Ovary (tissue), 9 donors: ENCODE measurements around the gene ASXL2. TPM values are rescaled to one million over a fixed set of nuclear protein-coding genes. Genes with fewer than 3 reads are reported as not detected.

Source experiments
- DNase-seq, 5 donors: peaks; one replicate each; pipeline ENCODE4 v3.0.0-alpha.2; 2019 to 2020
- H3K27ac ChIP-seq, 2 donors: fragments of 200-600 bp; one replicate each; pipeline versions ENCODE4 v1.5.1 to v1.8.0; 2019 to 2022
- H3K27me3 ChIP-seq: fragments of 200-600 bp; one replicate; pipeline ENCODE4 v1.8.0; 2022
- H3K36me3 ChIP-seq: fragments of 200-600 bp; sonication (generic); one replicate; pipeline ENCODE4 v1.5.1; 2019
- H3K4me1 ChIP-seq: one replicate; pipeline ENCODE4 v1.8.1; 2013; ENCODE audit warnings: mild to moderate bottlenecking, moderate library complexity; ENCODE audit not compliant: insufficient read depth
- H3K4me3 ChIP-seq: fragments of 200-600 bp; sonication (generic); one replicate; pipeline ENCODE4 v1.5.1; 2017
- H3K9me3 ChIP-seq, 2 donors: fragments of 200-600 bp in 1 of 2; sonication (generic) in 1 of 2; one replicate each; pipeline versions ENCODE4 v1.5.1 to v1.8.1; 2013 to 2019; ENCODE audit warnings: mild to moderate bottlenecking in 1 of 2, moderate library complexity in 1 of 2
- EP300 ChIP-seq: sonication (generic); formaldehyde crosslinking; IDR thresholded peaks from one replicate; pipeline ENCODE4 v1.6.1; 2017; ENCODE audit warnings: antibody characterized with exemption
- POLR2A ChIP-seq: fragments of 450-650 bp; IDR thresholded peaks from one replicate; pipeline ENCODE4 v1.6.1; 2017; ENCODE audit warnings: antibody characterized with exemption, mild to moderate bottlenecking, moderate library complexity
- WGBS, 3 donors: extraction: QIAGEN DNeasy Blood & Tissue Kit in 1 of 3; methylation state at CpG; one replicate each; pipeline versions ENCODE4 v1.1.5 to v1.1.7; 2013 to 2017; 5-methylcytosine and 5-hydroxymethylcytosine counted together
- intact Hi-C, 4 donors: fragments of 100-400 bp; cut with DNase I; formaldehyde crosslinking; loops; one replicate each; pipeline versions ENCODE4 v1.11.0 to v1.15.1; 2022 to 2023
- polyA plus RNA-seq, 2 donors: library from polyadenylated mRNA; stranded (reverse); fragments of 200-250 nt in 1 of 2; fragments of 350-450 nt in 1 of 2; fragmentation: Illumina TruSeq in 1 of 2; extraction: RNeasy Lipid Tissue Mini Kit (QIAGEN cat#74804) in 1 of 2; gene quantifications; one replicate each; pipeline ENCODE4 v1.2.3, GENCODE V29; 2013 to 2014
- total RNA-seq, 7 donors: library from RNA; depleted of rRNA in 2 of 7; stranded (reverse); fragments of >200 nt in 2 of 7; fragmentation: NEBNext Ultra II Directional in 3 of 7; extraction: Animal tissue kit (Norgen Biotek cat#: 25700) in 3 of 7; gene quantifications; one replicate each; pipeline versions ENCODE4 v1.1.0 to v1.2.4, GENCODE V29; 2016 to 2023
- TF ChIP-seq, protein P1 (sequence below), 3 donors: fragments of 450-650 bp in 2 of 3; fragments of 200-600 bp in 1 of 3; IDR thresholded peaks; one replicate each; pipeline versions ENCODE4 v1.5.1 to v1.8.0; 2016 to 2022; ENCODE audit warnings: antibody characterized with exemption in 3 of 3, mild to moderate bottlenecking in 1 of 3
- donor health status: DM: no; HTN: no; CAD: no; lungs with moderate emphysema.
- donor health status: DM: no; HTN: no; CAD: no.
- donor health status: Bipolar disorder and iron deficiency.
- donor health status: DM: yes; HTN: yes; CAD: no.
- donor health status: DM: no; HTN: no; CAD: no.
- donor health status: DM: yes; HTN: yes; CAD: no.

Gene ASXL2
- total and polyA plus RNA-seq, 9 donors: 3.0 to 25.0 (median 16.4) TPM

DNA sequence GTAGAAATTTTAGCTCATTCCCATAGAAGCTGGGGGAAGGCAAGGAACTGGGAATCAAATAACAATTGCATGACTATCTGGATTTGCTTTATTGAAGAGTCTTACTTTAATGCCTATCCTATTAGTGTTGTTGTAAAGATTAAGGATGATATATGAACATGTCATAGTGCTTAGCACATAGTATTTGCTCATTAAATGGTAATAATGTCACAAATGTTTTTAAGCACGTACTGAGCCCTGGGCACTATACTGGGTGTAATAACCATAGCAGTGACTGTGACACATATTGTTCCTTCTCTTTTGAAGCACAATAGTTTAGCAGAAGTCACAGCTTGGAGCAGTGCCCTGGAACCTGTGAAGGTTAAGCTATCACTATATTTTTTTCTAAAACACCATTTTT is 157.7 kb downstream of the ASXL2 start:
- H3K36me3 ChIP-seq: no peaks in the 10 kb centered on the region
- H3K27me3 ChIP-seq: no peaks in the 10 kb centered on the region
- H3K9me3 ChIP-seq: no peaks in the 10 kb centered on the region
- DNase-seq: no peak
- no peak overlapping the region for H3K4me3 ChIP-seq
- no peak overlapping the region for H3K27ac ChIP-seq
- 72 to 91% (median 82%) methylated on average over 1 of the region's 1 CpG for WGBS, 3 donors
- no peak for TF ChIP-seq POLR2A
- TF ChIP-seq, protein P1, sequence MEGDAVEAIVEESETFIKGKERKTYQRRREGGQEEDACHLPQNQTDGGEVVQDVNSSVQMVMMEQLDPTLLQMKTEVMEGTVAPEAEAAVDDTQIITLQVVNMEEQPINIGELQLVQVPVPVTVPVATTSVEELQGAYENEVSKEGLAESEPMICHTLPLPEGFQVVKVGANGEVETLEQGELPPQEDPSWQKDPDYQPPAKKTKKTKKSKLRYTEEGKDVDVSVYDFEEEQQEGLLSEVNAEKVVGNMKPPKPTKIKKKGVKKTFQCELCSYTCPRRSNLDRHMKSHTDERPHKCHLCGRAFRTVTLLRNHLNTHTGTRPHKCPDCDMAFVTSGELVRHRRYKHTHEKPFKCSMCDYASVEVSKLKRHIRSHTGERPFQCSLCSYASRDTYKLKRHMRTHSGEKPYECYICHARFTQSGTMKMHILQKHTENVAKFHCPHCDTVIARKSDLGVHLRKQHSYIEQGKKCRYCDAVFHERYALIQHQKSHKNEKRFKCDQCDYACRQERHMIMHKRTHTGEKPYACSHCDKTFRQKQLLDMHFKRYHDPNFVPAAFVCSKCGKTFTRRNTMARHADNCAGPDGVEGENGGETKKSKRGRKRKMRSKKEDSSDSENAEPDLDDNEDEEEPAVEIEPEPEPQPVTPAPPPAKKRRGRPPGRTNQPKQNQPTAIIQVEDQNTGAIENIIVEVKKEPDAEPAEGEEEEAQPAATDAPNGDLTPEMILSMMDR (IDR thresholded peaks at IDR 0.05): no peak
- TF ChIP-seq EP300: no peak
- intact Hi-C loops: no loop called here
- no peaks in the 10 kb centered on the region for H3K4me1 ChIP-seq

- Histone ChIP-seq H3K4me3 (no peak overlapping the region), H3K27me3 (no peaks in the 10 kb centered on the region), H3K36me3 (no peaks in the 10 kb centered on the region), H3K9me3 (no peaks in the 10 kb centered on the region), H3K4me1 (no peaks in the 10 kb centered on the region), H3K27ac (no peak overlapping the region)
- no peak for DNase-seq
- TF ChIP-seq, protein P1 (IDR thresholded peaks at IDR 0.05): no peak
- TF ChIP-seq POLR2A (no peak), EP300 (no peak)
- 64 to 88% (median 74%) methylated on average over 1 of the region's 1 CpG for WGBS, 3 donors
- intact Hi-C loops: no loop called here
Observed at GRCh38 chr2:25714740-25715139, 163.5 kb downstream of the ASXL2 start.

DNA sequence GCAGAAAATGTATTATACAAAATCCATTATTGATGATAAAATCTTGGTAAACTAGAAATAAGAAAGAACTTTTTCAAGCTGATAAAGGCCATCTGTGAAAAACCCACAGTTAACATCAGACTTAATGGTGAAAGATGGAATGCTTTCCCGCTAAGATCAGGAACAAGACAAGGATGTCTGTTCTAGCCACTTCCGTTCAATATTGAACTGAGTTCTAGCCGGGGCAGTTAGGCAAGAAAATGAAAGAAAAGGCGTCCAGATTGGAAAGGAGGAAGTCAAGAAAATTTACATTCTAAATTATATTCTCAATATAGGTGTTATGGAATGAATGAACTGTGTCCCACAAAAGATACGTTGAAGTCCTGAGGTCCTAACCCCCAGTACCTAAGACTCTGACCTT is 165.8 kb downstream of the ASXL2 start:
- H3K4me3 ChIP-seq: no peak overlapping the region
- WGBS, 3 donors: 78 to 92% (median 85%) methylated on average over 5 of the region's 5 CpGs
- intact Hi-C loops: no loop called here
- H3K9me3 ChIP-seq: no peaks in the 10 kb centered on the region
- H3K36me3 ChIP-seq: no peaks in the 10 kb centered on the region
- H3K27me3 ChIP-seq: no peaks in the 10 kb centered on the region
- DNase-seq: no peak
- no peaks in the 10 kb centered on the region for H3K4me1 ChIP-seq
- H3K27ac ChIP-seq: no peak overlapping the region
- TF ChIP-seq POLR2A: no peak
- TF ChIP-seq EP300: no peak
- TF ChIP-seq, protein P1 (IDR thresholded peaks at IDR 0.05): no peak

GRCh38 chr2:25711675-25712354 is 166.5 kb downstream of the ASXL2 start:
- Histone ChIP-seq H3K9me3 (no peaks in the 10 kb centered on the region), H3K4me3 (no peak overlapping the region)

More at GRCh38 chr2:25711675-25712354, 166.5 kb downstream of the ASXL2 start:
- intact Hi-C loops: no loop called here
- Histone ChIP-seq H3K36me3 (no peaks in the 10 kb centered on the region), H3K4me1 (no peaks in the 10 kb centered on the region), H3K27me3 (no peaks in the 10 kb centered on the region), H3K27ac (no peak overlapping the region)
- TF ChIP-seq, protein P1 (IDR thresholded peaks at IDR 0.05): no peak
- no peak for TF ChIP-seq POLR2A
- WGBS, 3 donors: 2 to 6% (median 3%) methylated on average over 12 of the region's 12 CpGs
- no peak for DNase-seq
